GM06990 (cell line): Measurements from ENCODE around the gene RNGTT.

Source experiments
- DNase-seq: peaks from one replicate; pipeline ENCODE4 v3.0.0-alpha.2; 2011; ENCODE audit not compliant: insufficient read length; ENCODE audit errors: extremely low read depth
- H3K27me3 ChIP-seq: replicated peaks from 2 replicates; pipeline ENCODE4 v1.6.0; 2011; ENCODE audit warnings: low read length; ENCODE audit not compliant: control insufficient read depth, insufficient read depth
- H3K36me3 ChIP-seq: 2 replicates; pipeline ENCODE4 v1.5.1; 2011; ENCODE audit warnings: low read length; ENCODE audit not compliant: control insufficient read depth, insufficient read depth
- H3K4me3 ChIP-seq: replicated peaks from 2 replicates; pipeline ENCODE4 v1.5.1; 2011; ENCODE audit warnings: low read depth, mild to moderate bottlenecking, control low read depth, low read length
- TF ChIP-seq, protein P1 (sequence below): IDR thresholded peaks from 2 replicates; pipeline ENCODE4 v1.5.1; 2011; ENCODE audit warnings: low read length, control low read depth, mild to moderate bottlenecking, inconsistent platforms; ENCODE audit not compliant: insufficient read depth, poor library complexity, severe bottlenecking

Gene RNGTT

GRCh38 chr6:88895911-88896310 is 67.5 kb downstream of the RNGTT start:
- no peaks in the 10 kb centered on the region for H3K27me3 ChIP-seq
- H3K4me3 ChIP-seq: no peak overlapping the region
- TF ChIP-seq, protein P1, sequence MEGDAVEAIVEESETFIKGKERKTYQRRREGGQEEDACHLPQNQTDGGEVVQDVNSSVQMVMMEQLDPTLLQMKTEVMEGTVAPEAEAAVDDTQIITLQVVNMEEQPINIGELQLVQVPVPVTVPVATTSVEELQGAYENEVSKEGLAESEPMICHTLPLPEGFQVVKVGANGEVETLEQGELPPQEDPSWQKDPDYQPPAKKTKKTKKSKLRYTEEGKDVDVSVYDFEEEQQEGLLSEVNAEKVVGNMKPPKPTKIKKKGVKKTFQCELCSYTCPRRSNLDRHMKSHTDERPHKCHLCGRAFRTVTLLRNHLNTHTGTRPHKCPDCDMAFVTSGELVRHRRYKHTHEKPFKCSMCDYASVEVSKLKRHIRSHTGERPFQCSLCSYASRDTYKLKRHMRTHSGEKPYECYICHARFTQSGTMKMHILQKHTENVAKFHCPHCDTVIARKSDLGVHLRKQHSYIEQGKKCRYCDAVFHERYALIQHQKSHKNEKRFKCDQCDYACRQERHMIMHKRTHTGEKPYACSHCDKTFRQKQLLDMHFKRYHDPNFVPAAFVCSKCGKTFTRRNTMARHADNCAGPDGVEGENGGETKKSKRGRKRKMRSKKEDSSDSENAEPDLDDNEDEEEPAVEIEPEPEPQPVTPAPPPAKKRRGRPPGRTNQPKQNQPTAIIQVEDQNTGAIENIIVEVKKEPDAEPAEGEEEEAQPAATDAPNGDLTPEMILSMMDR: no peak
- H3K36me3 ChIP-seq: peaks cover 2% of the 10 kb centered on the region
- no peak for DNase-seq

GRCh38 chr6:88890860-88891845 is 72.3 kb downstream of the RNGTT start:
- DNase-seq: no peak
- no peaks in the 10 kb centered on the region for H3K27me3 ChIP-seq
- TF ChIP-seq, protein P1: no peak

GRCh38 chr6:88890394-88890793 is 73.0 kb downstream of the RNGTT start:
- TF ChIP-seq, protein P1: no peak
- H3K36me3 ChIP-seq: no peaks in the 10 kb centered on the region; the same call in 1 of the 2 replicates
- DNase-seq: no peak
- H3K27me3 ChIP-seq: no peaks in the 10 kb centered on the region
- no peak overlapping the region for H3K4me3 ChIP-seq

More at GRCh38 chr6:88890860-88891845, 72.3 kb downstream of the RNGTT start:
- no peak overlapping the region for H3K4me3 ChIP-seq
- no peaks in the 10 kb centered on the region for H3K36me3 ChIP-seq

DNA sequence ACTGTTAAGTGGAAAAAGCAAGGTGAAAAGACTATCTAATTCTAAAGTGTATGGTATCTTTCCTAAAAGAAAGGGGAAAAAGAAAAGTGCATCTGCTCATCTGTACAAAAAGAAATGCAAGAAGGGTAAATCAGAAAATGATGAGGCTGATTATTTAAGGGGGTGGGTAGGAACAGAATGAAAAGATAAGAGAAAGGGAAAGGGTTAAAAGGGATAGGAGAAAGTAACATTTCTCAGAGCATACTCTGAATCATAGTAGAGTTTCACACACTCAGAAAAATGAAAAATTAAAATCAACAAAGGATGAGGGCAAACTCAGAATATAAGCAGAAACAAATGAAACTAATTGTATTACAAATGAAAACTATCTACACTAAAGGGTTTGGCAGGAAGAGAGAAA is 79.1 kb downstream of the RNGTT start:
- H3K4me3 ChIP-seq: no peak overlapping the region
- H3K27me3 ChIP-seq: no peaks in the 10 kb centered on the region
- TF ChIP-seq, protein P1: no peak
- no peak for DNase-seq
- H3K36me3 ChIP-seq: no peaks in the 10 kb centered on the region; the same call in none of the 2 replicates

- Histone ChIP-seq H3K4me3 (no peak overlapping the region), H3K36me3 (no peaks in the 10 kb centered on the region; the same call in none of the 2 replicates), H3K27me3 (no peaks in the 10 kb centered on the region)
- no peak for DNase-seq
- TF ChIP-seq, protein P1: no peak
Measured at GRCh38 chr6:88882536-88882935, 80.9 kb downstream of the RNGTT start.
